IMR-90 (cell line): ENCODE data around the gene RAB8A. TPM values are rescaled to one million over a fixed set of nuclear protein-coding genes. Genes with fewer than 3 reads are reported as not detected.

Experiments used
- ATAC-seq: fragments of 200-7000 bp; cut with Tn5 transposase; 2 replicates; pipeline ENCODE4 v1.9.1; 2020; ENCODE audit warnings: low read depth, mild to moderate bottlenecking, moderate library complexity
- BruUV-seq: library from RNA; stranded (reverse); fragments of 400-500 nt; replicated peaks from 2 replicates; lab custom pipeline; 2021; lab: Mats Ljungman, UMichigan
- CTCF ChIA-PET: fragments of 300-600 bp; formaldehyde crosslinking; extraction: SDS; loops from one replicate; lab custom pipeline; 2021; ENCODE audit warnings: antibody characterized with exemption; lab: Yijun Ruan, JAX
- POLR2A ChIA-PET: fragments of 300-600 bp; sonication (Branson Sonifier 250); formaldehyde crosslinking; loops from one replicate; lab custom pipeline; 2022; ENCODE audit warnings: antibody characterized with exemption; ENCODE audit not compliant: unreplicated experiment; lab: Charles Lee
- DNase-seq: peaks from one replicate; pipeline ENCODE4 v3.0.0; 2013
- H2AFZ ChIP-seq: replicated peaks from 2 replicates; pipeline ENCODE3; 2013; ENCODE audit warnings: low read length, mild to moderate bottlenecking; ENCODE audit not compliant: poor library complexity
- H2AK5ac ChIP-seq: 2 replicates; pipeline ENCODE4 v1.6.1; 2013; ENCODE audit warnings: low read depth, low read length, inconsistent platforms
- H2AK9ac ChIP-seq: replicated peaks from 2 replicates; pipeline ENCODE3; 2013; ENCODE audit warnings: mild to moderate bottlenecking, low read depth, low read length, moderate library complexity; ENCODE audit not compliant: poor library complexity
- H2BK120ac ChIP-seq: 2 replicates; pipeline ENCODE4 v1.6.1; 2013; ENCODE audit warnings: low read depth, low read length, inconsistent platforms
- H2BK15ac ChIP-seq: 3 replicates; pipeline ENCODE4 v1.6.1; 2013; ENCODE audit warnings: low read depth, low read length, inconsistent platforms
- H2BK20ac ChIP-seq: 2 replicates; pipeline ENCODE4 v1.6.1; 2013; ENCODE audit warnings: low read depth, mild to moderate bottlenecking, inconsistent platforms, low read length, moderate library complexity
- H2BK5ac ChIP-seq: 2 replicates; pipeline ENCODE4 v1.6.1; 2013; ENCODE audit warnings: mild to moderate bottlenecking, low read depth, low read length, inconsistent platforms; ENCODE audit not compliant: poor library complexity, severe bottlenecking
- H3K14ac ChIP-seq: replicated peaks from 2 replicates; pipeline ENCODE4 v1.6.1; 2013; ENCODE audit warnings: low read depth, low read length, inconsistent platforms
- H3K18ac ChIP-seq: 2 replicates; pipeline ENCODE4 v1.6.1; 2013; ENCODE audit warnings: low read depth, low read length, control low read depth
- H3K23ac ChIP-seq: 2 replicates; pipeline ENCODE4 v1.6.1; 2013; ENCODE audit warnings: low read depth, low read length, inconsistent platforms
- H3K27ac ChIP-seq: 2 replicates; pipeline ENCODE4 v1.5.1; 2013; ENCODE audit warnings: mild to moderate bottlenecking, control low read depth, low read length; ENCODE audit not compliant: insufficient read depth
- H3K27me3 ChIP-seq: 2 replicates; pipeline ENCODE4 v1.6.1; 2013; ENCODE audit warnings: low read length; ENCODE audit not compliant: control insufficient read depth, insufficient read depth
- H3K36me3 ChIP-seq: 2 replicates; pipeline ENCODE4 v1.6.1; 2013; ENCODE audit warnings: low read length, mixed read lengths; ENCODE audit not compliant: control insufficient read depth, insufficient read depth
- H3K4ac ChIP-seq: 2 replicates; pipeline ENCODE4 v1.6.1; 2013; ENCODE audit warnings: low read depth, low read length, inconsistent platforms
- H3K4me1 ChIP-seq: 2 replicates; pipeline ENCODE4 v1.6.1; 2013; ENCODE audit warnings: low read length, mixed read lengths; ENCODE audit not compliant: control insufficient read depth, insufficient read depth
- H3K4me2 ChIP-seq: 2 replicates; pipeline ENCODE4 v1.6.1; 2013; ENCODE audit warnings: low read depth, mild to moderate bottlenecking, control low read depth, low read length, moderate library complexity
- H3K4me3 ChIP-seq: 2 replicates; pipeline ENCODE4 v1.5.1; 2013; ENCODE audit warnings: low read depth, mild to moderate bottlenecking, control low read depth, low read length, moderate library complexity; ENCODE audit not compliant: insufficient read depth
- H3K56ac ChIP-seq: 2 replicates; pipeline ENCODE4 v1.6.1; 2013; ENCODE audit warnings: low read length, inconsistent platforms; ENCODE audit not compliant: insufficient read depth; ENCODE audit errors: extremely low read depth
- H3K79me1 ChIP-seq, 2 experiments: 2 replicates each; pipeline ENCODE4 v1.6.1; 2013; ENCODE audit warnings: low read length in 2 of 2, inconsistent platforms in 1 of 2, low read depth in 1 of 2
- H3K9ac ChIP-seq: 2 replicates; pipeline ENCODE4 v1.6.1; 2013; ENCODE audit warnings: low read depth, low read length, control low read depth
- H3K9me1 ChIP-seq: 2 replicates; pipeline ENCODE4 v1.6.1; 2013; ENCODE audit warnings: low read length, inconsistent platforms; ENCODE audit not compliant: insufficient read depth
- H3K9me3 ChIP-seq: 2 replicates; pipeline ENCODE4 v1.6.1; 2013; ENCODE audit warnings: low read length; ENCODE audit not compliant: control insufficient read depth, insufficient read depth
- H4K20me1 ChIP-seq: 2 replicates; pipeline ENCODE4 v1.6.1; 2013; ENCODE audit warnings: low read length, inconsistent platforms; ENCODE audit not compliant: insufficient read depth
- H4K5ac ChIP-seq: 2 replicates; pipeline ENCODE4 v1.6.1; 2013; ENCODE audit warnings: mild to moderate bottlenecking, low read depth, low read length, control low read depth
- H4K8ac ChIP-seq, 2 experiments: 2 replicates each; pipeline ENCODE4 v1.6.1; 2013; ENCODE audit warnings: low read depth in 2 of 2, low read length in 2 of 2, control low read depth in 1 of 2, inconsistent platforms in 1 of 2
- H4K91ac ChIP-seq: 2 replicates; pipeline ENCODE4 v1.6.1; 2013; ENCODE audit warnings: low read depth, low read length, inconsistent platforms; ENCODE audit not compliant: insufficient read depth
- BHLHE40 ChIP-seq: fragments of 150-350 bp; IDR thresholded peaks from 2 replicates; pipeline ENCODE4 v1.6.1; 2016; ENCODE audit warnings: mild to moderate bottlenecking, low read depth, low read length
- MAFK ChIP-seq: IDR thresholded peaks from 2 replicates; pipeline ENCODE4 v1.6.1; 2012; ENCODE audit warnings: low read depth, low read length, improper control_type of control experiment
- MAZ ChIP-seq: IDR thresholded peaks from 2 replicates; pipeline ENCODE4 v1.6.1; 2012; ENCODE audit warnings: low read depth, mild to moderate bottlenecking, low read length, improper control_type of control experiment, moderate library complexity, borderline replicate concordance
- MXI1 ChIP-seq: IDR thresholded peaks from 2 replicates; pipeline ENCODE4 v1.6.1; 2012; ENCODE audit warnings: low read depth, mild to moderate bottlenecking, low read length, moderate library complexity, borderline replicate concordance
- RFX5 ChIP-seq: IDR thresholded peaks from 2 replicates; pipeline ENCODE4 v1.8.0; 2012; ENCODE audit warnings: low read depth, mild to moderate bottlenecking, low read length, moderate library complexity
- WGBS, 2 experiments: methylation state at CpG; one replicate each; pipeline versions ENCODE4 v1.1.5 to v1.1.7; 2013; ENCODE audit warnings: missing lambda C conversion rate in 2 of 2; ENCODE audit not compliant: insufficient read length in 1 of 2; ENCODE audit errors: extremely low coverage in 2 of 2; 5-methylcytosine and 5-hydroxymethylcytosine counted together
- dilution Hi-C: fragments of 300-500 bp; cut with HindIII; formaldehyde crosslinking; loops from one replicate; pipeline ENCODE4 v1.14.3; 2018; ENCODE audit warnings: low sequenced_read_pairs; ENCODE audit not compliant: unreplicated experiment
- in situ Hi-C: fragments of 300-500 bp; cut with MboI; formaldehyde crosslinking; loops from 3 replicates; pipeline ENCODE4 v1.14.3; 2019; ENCODE audit warnings: low sequenced_read_pairs, inconsistent platforms, mixed read lengths
- intact Hi-C: fragments of 100-400 bp; cut with micrococcal nuclease; formaldehyde crosslinking; loops from 2 replicates; pipeline ENCODE4 v1.10.0; 2022
- polyA plus RNA-seq, 3 experiments: library from polyadenylated mRNA; depleted of rRNA; stranded (reverse); fragments of >200 nt; gene quantifications; 2 replicates each; pipeline ENCODE4 v1.2.3, GENCODE V29; 2012; ENCODE audit warnings: low replicate concordance in 1 of 3
- total RNA-seq: library from RNA; depleted of rRNA; stranded (reverse); fragments of >200 nt; gene quantifications from 2 replicates; pipeline ENCODE4 v1.2.3, GENCODE V29; 2012

RAB8A gene
- total and polyA plus RNA-seq, 2 of the 4 experiments (the other 2 are of a cell fraction): 64.5 to 135 TPM

GRCh38 chr19:16088351-16089009 lies 23.2 kb upstream of the RAB8A start (continued):
- no peak for TF ChIP-seq MAFK

- no peak for ATAC-seq
Observed at GRCh38 chr19:16089010-16089846, 22.5 kb upstream of the RAB8A start.

More at GRCh38 chr19:16089010-16089846, 22.5 kb upstream of the RAB8A start:
- Histone ChIP-seq H3K14ac (no peak overlapping the region), H2AK9ac (no peak overlapping the region), H3K4me2 (no peak overlapping the region), H3K4me1 (peaks cover 9% of the 10 kb centered on the region), H2AFZ (no peak overlapping the region), H4K8ac (no peak overlapping the region), H2BK20ac (no peak overlapping the region), H2AK5ac (no peak overlapping the region), H3K9me3 (no peaks in the 10 kb centered on the region), H4K91ac (no peak overlapping the region), H3K79me1 (peaks cover 52 to 91% of the 10 kb centered on the region in 2 experiments), H3K18ac (no peak overlapping the region), H3K36me3 (peaks cover 92% of the 10 kb centered on the region), H3K27me3 (no peaks in the 10 kb centered on the region), H3K9ac (no peak overlapping the region), H2BK120ac (no peak overlapping the region), H3K56ac (no peak overlapping the region), H3K27ac (no peak overlapping the region; the same call in 1 of the 2 replicates), H3K4ac (no peak overlapping the region), H4K5ac (no peak overlapping the region), H2BK15ac (no peak overlapping the region), H3K4me3 (no peak overlapping the region), H3K23ac (peak overlapping the region; percentile 64; the same call in 1 of the 2 replicates), H4K20me1 (peaks cover 100% of the 10 kb centered on the region), H2BK5ac (no peak overlapping the region), H3K9me1 (peaks cover 6% of the 10 kb centered on the region)
- TF ChIP-seq MXI1 (no peak), MAZ (no peak), RFX5 (no peak), BHLHE40 (no peak)
- dilution Hi-C loops (no loop called here), intact Hi-C loops (no loop called here), in situ Hi-C loops (no loop called here)
- WGBS, 2 experiments: 94% methylated on average over 2 of the region's 10 CpGs; no CpG with 5 or more reads in 1 of the 2 experiments
- DNase-seq: no peak
- no TSS peak for BruUV-seq
- CTCF ChIA-PET: interaction anchor here (0.6 to 1.4 kb wide), 2 partner anchors 8 to 47 kb away, joined by 3 to 4 read pairs; no protein-coding TSS in a partner anchor
- POLR2A ChIA-PET: interaction anchor here (0.6 kb wide), 3 partner anchors 26 to 696 kb away, joined by 4 to 7 read pairs (median 5); no protein-coding TSS in a partner anchor
